ENCODE data around the gene OLIG1.
A peak's percentile ranks its signal among the peaks of the same experiment; 100 is the strongest.

The OLIG1 gene

DNA sequence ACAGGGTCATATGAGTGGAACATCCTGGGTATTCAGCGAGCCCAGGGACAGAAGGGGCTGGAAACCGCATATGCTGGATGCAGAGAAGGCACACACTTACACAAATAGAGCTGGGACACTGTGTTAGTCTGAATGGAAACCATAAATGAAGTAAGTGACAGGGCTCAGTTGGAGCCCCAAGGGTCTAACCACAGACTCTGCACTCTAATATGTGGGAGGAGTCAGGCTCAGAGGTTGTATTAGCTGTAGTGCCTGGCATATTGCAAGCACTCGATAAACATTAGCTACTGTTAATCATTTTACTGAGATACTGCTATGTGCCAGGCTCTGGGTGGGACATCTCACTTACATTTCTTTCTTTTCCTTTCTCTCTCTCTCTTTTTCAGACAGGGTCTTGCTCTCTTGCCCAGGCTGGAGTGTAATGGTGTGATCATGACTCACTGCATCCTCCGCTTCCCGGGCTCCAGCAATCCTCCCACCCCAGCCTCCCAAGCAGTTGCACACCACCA is 6.5 kb upstream of the OLIG1 start:
- no peak for DNase-seq (ENCODE audit: low read depth)

DNA sequence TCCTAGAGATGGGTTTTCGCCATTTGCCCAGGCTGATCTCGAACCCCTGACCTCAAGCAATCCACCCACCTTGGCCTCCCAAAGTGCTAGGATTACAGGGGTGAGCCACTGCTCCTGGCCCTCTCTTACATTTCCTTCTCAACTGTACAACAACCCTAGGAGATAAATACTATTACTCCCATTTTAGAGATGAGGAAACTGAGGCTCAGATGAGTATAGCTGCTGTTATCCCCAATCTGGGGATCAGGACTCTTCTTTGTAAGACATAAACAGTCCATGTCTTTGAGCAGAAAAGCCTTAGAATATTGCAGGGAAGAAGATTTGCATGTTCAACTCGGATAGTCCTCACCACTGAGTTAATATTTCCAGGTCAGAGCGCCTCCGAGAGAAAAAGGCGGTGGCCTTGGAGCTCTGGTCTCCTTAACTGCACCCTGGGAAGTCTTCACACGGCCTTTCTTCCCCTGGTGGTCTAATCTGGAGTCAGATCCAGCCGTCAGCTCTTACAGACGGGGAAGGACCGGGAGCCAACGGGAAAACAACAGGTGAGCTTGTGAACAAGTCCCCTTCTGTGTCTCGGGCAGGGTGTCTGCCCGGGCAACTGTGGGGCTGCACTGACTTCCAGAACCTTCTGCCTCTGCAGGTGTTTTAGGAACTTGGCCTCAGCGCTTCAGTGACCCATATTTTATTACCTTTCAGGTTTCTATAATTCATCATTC is 5.9 kb upstream of the OLIG1 start:
- no peak for DNase-seq (ENCODE audit: low read depth)

DNA sequence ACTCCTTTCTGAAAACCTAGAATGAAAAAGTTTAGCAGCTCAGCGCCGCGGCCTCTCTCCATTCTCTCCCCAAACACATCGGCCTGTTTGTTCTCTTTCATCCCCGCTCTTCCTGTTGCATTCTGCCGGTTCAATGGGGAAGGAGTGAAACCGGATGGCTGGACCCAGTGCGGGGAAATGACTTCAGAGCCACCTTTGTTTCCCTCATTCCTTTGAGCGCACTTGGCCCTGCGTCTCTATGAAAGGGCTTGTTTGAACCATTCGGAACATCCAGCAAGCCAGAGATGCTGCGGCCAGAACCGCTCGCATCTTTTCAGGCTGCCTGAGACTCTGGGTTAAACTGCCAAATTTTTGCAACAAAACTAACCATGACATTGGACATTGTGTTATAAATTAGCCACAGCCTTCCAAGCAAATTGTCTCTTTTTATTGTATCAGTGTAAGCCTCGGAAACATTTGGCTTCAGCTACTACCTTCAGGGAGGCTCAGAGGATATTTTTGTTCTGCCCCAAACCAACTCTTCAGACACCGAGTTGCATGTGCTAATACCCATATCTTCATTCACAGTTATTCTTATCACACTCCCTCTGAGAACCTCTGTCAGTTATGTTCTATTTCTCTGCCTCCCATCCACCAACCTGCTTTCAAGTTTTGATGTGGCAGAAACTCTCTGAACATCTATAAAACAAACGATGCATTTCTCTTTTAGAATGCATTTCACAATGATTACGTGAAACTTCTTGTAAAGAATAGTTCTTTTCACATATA is 5.1 kb upstream of the OLIG1 start:
- DNase-seq (ENCODE audit: low read depth), result no peak

DNA sequence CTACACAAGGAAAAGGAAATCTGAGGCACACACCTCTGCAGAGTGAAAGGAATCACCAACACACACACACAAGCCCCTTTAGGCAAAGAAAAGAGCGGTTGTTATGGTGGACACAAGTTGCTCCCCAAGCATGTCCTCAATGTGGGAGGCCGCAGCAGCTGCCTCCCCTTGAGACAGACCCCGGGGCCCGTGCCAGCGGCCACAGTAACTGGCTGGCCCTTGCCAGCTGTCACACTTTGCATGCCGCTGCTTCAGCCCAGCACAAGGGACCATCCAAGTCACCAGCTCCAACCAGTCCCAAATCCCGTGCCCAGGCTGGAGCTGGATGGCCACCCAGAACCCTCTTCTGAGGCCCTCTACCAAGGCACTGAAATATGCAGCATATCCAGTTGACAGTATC is 2.9 kb upstream of the OLIG1 start:
- no peak for DNase-seq (ENCODE audit: low read depth)

DNA sequence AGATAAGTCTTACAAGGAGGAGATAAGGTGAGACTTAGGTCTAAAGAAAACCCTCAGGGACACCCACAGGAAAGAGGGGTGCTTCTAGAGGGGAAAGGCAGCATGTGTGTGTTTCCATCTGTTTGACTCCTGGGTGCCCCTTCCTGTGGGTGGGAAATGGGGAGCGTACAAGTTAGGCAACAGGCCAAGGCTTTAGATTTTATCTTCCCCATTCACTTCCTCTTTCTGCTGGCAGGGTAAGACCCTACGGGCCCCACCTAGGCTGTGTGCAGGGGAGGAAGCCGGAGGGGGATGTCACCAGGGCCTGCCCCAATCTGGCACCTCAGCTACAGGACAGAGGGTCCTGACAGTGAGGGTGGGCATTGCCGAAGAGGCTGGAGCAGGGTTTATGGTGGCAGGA is 2.5 kb upstream of the OLIG1 start:
- peak; percentile 97 for DNase-seq (ENCODE audit: low read depth)

DNA sequence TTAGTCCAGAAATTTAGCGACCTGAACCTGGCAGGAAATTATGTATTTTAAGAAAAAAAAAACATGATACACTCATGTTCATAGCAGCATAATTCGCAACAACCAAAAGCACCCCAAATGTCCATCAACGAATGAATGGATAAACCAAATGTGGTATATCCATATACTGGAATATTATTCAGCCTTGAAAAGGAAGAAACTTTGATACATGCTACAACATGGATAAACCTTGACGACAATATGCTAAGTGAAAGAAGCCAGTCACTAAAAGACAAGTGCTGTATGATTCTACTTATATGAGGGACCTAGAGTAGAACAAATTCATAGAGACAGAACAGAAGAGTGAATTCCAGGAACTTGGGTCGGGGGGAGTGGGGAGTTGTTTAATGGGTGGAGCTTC is 698 bp upstream of the OLIG1 start:
- DNase-seq (ENCODE audit: low read depth), result no peak

DNA sequence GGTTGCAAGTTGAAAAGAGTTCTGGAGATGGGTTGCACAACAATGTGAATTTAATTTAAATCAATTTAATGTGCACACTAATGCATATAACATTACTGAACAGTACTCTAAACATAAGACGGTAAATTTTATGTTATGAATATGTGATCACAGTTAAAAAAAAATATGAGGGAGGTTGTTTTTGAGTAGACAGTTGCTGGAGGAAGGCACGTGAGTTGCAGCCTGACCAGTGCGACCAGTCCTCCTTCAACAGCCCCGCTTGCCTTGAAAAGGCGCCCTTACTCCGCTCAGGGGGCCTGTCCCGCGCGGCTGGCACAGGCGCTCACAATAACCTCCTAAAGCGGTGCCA is 322 bp upstream of the OLIG1 start:
- no peak for DNase-seq (ENCODE audit: low read depth)

DNA sequence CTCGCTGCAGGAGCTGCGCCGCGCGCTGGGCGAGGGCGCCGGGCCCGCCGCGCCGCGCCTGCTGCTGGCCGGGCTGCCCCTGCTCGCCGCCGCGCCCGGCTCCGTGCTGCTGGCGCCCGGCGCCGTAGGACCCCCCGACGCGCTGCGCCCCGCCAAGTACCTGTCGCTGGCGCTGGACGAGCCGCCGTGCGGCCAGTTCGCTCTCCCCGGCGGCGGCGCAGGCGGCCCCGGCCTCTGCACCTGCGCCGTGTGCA is 730 bp downstream of the OLIG1 start:
- DNase-seq (ENCODE audit: low read depth), result no peak

DNA sequence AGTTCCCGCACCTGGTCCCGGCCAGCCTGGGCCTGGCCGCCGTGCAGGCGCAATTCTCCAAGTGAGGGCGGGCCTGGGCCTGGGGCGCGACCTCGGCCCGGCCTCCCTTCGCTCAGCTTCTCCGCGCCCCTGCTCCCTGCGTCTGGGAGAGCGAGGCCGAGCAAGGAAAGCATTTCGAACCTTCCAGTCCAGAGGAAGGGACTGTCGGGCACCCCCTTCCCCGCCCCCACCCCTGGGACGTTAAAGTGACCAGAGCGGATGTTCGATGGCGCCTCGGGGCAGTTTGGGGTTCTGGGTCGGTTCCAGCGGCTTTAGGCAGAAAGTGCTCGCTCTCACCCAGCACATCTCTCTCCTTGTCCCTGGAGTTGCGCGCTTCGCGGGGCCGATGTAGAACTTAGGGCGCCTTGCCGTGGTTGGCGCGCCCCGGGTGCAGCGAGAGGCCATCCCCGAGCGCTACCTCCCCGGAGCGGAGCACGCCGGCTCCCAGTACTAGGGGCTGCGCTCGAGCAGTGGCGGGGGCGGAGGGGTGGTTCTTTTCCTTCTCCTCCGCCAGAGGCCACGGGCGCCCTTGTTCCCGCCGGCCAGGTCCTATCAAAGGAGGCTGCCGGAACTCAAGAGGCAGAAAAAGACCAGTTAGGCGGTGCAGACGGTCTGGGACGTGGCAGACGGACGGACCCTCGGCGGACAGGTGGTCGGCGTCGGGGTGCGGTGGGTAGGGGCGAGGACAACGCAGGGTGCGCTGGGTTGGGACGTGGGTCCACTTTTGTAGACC is 1.2 kb downstream of the OLIG1 start:
- DNase-seq (ENCODE audit: low read depth), result no peak

DNA sequence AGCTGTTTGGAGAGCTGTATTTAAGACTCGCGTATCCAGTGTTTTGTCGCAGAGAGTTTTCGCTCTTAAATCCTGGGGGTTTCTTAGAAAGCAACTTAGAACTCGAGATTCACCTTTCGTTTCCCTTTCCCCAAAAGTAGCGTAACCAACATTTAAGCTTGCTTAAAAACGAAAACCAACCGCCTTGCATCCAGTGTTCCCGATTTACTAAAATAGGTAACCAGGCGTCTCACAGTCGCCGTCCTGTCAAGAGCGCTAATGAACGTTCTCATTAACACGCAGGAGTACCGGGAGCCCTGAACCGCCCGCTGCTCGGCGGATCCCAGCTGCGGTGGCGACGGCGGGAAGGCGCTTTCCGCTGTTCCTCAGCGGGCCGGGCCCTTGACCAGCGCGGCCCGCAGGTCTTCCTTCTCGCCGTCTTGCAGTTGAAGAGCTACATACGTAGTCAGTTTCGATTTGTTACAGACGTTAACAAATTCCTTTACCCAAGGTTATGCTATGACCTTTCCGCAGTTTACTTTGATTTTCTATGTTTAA is 1.9 kb downstream of the OLIG1 start:
- DNase-seq (ENCODE audit: low read depth), result no peak

DNA sequence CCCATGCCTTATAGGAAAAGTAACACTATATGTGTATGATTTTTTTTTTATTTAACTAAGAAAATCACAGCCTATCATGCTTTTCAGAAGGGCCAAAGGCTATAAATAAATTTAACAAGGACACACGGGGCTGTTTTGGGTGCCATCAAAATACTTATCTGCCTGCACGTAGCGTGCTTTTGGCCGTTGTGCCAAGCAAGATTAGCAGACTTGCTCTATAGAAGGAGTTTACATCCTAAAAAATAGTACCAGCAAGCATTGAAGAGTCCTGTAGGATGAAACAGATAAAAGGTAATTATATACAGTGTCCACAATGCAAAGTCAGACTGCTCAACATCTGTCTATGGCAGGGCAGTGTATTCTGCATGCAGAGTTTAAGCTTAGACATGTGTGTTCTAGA is 3.7 kb downstream of the OLIG1 start:
- no peak for DNase-seq (ENCODE audit: low read depth)

DNA sequence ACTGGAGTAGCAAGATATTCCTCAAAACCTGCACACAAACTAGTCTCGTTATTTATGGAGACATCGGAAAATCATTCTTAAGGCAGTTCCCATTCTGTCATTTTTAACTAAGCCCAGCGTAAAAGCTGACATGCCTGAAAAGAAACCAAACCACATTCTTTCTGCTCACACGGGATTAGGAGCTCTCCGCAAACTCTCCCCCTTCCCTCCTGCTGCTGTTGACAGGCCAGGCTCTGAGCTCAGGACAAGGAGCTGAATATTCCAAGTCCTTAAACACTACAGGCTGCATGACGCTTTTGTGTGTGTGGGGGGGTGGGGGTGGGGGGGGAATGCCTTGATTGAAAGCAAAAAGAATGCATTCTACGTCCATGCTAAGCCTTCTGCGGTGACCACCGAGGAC is 5.2 kb downstream of the OLIG1 start:
- no peak for DNase-seq (ENCODE audit: low read depth)

DNA sequence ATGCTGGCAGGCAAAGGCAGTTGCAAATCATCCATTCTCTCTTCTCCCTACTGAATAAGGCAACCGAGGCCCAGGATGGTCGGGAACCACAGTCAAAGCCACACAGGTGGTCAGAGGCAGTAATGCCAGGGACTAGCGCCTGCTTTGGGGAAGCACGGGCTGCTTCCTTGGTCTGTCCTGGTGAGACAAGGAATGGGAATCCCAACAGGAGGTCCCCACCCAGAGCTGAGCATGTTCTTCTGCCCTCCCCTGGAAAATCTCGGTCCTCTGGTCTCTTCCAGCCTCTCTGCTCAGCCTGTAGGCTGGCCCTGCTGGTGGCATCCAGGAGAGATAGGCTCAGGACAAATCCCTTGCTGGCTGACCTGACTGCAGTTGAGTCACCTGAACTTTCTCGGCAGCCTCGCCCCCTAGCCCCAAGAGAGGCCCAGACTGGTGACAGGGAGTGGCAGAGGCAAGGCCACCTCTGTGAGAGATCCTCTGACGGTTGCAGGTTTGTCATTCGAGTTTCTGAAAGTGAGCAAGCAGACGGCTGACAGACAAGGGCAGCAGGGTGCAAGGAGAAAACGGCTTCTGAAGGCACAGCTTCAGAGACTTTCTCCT is 5.8 kb downstream of the OLIG1 start:
- DNase-seq (ENCODE audit: low read depth), result no peak

DNA sequence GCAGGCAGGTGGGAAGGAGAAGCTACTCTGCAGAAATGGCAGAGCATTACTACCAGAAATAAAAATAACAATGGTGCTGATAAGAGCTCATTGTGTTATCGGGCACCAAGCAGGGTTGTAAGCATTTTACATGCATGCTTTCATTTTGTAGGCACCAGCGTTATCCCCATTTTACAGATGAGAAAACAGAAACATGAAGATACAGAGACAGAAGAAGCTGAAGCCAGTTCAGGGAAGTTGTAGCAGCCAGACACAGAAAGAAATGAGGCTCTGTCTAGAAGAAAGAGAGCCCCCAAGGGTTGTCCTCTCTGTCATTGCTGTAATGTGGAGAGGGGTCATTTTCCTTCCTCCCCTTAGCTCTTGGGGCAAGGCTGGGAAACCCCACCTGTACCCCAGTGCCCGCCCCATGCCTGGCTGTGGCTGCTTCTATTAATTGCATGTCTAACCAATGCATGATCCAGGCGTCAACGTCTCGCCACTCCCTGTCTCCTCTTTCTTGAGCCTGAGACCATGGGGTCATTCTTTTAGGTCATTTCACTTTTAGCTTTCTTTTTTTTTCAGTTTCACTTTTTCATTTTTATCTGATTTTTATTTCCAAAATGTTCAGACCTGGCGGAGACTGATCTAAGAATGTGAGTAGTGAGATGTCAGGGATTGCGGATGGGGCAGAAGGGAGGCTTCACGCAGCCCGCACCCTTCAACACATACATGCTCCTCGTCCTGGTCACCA is 6.8 kb downstream of the OLIG1 start:
- no peak for DNase-seq (ENCODE audit: low read depth)

DNA sequence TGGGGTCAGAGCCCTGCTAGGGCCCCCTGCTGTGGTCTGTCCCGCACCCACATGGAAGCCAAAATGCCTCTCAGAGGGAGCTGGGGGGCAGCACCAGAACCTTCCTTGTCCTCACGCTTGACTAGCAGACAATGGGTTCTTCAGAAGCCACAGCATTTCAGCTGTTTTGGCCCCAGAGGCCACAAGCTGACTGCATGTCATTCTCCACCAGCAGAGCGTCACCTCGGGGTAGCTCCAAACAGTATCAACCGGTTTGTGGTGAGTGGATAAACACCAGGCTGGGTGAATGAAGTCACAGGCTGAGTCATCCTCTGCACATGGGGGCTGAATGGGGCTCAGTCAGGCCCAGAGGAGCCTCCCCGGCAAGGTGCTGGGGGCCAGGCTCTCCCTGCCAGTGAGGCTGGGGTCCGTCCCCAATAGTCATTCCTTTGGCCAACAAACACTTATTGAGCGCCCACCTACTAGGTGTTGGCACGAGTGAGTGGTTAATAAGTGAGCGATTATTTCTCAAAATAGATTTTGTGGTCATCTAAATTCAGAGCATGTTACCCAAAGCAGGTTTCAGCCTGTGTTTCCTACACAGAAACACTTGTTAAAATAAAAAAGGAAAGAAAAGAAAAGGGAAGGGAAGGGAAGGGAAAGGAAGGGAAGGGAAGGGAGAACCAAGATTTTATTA is 9.1 kb downstream of the OLIG1 start:
- DNase-seq (ENCODE audit: low read depth), result no peak

DNA sequence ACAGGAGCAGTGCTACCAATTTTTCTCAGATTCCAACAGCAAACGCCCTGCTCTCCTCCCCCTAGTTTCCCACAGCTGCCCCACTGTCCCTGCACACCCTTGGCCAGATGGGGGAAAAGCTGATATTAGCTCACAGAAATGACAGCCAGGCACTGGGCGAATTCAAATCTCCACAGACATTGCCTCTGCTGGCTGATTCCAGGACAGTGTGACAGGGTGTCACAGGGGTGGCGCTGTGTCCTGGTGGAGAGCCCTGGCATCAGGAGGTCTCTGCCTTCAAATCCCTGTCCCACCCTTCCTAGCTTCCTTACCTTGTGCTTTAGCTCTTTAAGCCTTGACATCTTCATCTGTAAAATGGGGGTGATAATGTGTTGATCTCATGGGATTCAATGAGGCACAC is 10.4 kb downstream of the OLIG1 start:
- DNase-seq (ENCODE audit: low read depth), result no peak

DNA sequence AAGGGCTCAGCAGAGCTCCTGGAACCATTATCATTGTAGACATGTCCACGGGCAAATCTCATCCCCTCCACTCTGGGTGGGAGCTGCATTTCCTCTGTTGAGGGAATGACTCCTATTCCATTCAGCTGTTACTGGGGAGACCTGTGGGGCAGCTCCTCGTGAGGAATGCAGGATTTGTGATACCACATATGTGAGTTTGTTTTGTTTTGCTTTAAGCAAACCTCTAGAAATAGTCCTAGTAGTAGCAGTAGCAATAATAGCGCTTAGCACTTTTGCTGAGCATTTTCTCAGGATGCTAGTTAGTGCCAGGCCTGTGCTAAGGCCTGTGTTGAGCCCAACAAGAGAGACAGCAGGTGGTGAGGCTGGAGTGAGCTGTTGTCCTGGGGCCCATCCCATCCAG is 10.8 kb downstream of the OLIG1 start:
- no peak for DNase-seq (ENCODE audit: low read depth)

DNA sequence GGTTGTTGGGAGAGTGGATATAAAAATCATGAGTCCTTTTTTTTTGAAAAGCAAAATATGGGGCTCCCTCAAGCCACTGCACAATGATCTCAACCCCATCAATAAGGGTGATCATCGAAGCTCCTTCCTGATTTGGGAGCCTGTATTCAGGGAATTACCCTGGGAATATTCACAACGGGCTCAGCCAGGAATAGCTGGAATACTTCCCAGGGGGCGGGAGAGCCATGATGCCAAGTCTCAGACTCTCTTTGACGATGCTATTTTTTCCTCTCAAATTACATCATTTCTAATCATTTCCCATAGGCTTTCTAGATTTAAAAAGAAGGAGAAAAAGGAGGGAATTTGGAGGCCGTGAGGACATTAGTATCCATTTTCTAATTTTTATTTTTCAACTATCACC is 18.4 kb downstream of the OLIG1 start:
- DNase-seq (ENCODE audit: low read depth), result no peak

DNA sequence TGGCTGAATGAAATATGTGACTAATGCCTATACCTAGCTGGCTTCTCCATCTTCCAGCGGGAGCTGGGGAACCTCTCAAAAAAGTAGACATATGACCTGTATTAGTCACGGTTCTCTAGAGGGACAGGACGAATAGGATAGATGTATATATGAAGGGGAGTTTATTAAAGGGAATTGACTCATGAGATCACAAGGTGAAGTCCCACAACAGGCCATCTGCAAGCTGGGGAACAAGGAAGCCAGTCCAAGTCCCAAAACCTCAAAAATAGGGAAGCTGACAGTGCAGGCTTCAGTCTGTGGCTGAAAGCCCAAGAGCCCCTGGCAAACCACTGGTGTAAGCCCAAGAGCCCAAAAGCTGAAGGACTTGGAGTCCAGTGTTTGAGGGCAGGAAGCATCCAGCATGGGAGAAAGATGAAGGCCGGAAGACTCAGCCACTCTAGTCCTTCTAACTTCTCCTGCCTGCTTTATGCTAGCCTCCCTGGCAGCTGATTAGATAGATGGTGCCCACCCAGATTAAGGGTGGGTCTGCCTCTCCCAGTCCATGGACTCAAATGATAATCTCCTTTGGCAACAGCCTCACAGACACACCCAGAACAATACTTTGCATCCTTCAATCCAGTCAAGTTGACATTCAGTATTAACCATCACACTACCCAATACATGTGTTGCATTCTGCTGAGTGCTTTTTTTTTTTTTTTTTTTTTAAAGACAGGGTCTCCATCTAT is 19.6 kb downstream of the OLIG1 start:
- DNase-seq (ENCODE audit: low read depth), result no peak

DNA sequence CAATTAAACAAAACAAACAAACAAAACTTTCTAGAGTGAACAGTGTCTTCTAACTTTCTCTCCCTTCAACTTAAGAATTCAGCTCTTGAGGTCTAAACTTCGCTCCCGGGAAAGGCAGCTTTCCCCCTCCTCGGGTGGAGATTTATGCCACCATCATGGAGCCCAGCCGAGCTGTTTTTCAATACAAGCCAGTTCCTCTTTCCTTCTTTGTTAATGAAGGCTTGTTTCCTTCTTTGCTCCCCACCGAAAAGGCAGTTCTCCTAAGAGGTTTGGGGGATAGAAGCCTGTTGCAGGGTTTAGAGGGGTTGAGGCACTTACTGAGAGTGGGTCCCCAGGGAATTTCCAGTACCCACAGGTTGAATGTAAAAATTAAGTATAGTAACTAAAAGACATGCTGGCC is 26.5 kb downstream of the OLIG1 start:
- DNase-seq (ENCODE audit: low read depth), result no peak

DNA sequence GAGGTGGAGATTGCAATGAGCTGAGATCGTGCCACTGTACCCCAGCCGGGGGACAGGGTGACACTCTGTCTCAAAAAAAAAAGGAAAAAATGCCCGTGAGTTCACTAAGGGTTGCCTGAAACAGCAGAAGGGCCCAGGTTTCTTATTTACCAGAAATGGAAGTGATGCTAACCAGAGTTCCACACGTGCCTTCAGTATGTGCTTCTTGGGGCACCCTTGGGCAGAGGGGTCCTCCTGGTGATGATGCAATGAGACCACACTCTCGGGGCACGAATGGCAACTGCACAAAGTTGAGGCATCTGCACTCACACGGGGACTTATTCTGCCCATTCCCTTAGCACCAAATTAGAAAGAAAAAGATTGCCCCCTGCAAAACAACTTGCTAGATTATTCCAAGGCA is 29.2 kb downstream of the OLIG1 start:
- DNase-seq (ENCODE audit: low read depth), result no peak

All from CMK (cell line).